OCI-LY3 (cell line): ENCODE results near the gene NAGPA.

Experiments
- H2AFZ ChIP-seq: fragments of 200-600, 300-600 bp; shearing (Covaris generic); 2 replicates; pipeline ENCODE4 v1.6.0; 2014; ENCODE audit warnings: antibody characterized with exemption, low read depth, low read length
- H3K27ac ChIP-seq: fragments of 200-600, 300-600 bp; sonication (generic); 2 replicates; pipeline ENCODE4 v1.5.1; 2014; ENCODE audit warnings: mild to moderate bottlenecking, low read length, moderate library complexity, mixed read lengths
- H3K27me3 ChIP-seq: fragments of 200-600, 300-600 bp; sonication (generic); 2 replicates; pipeline ENCODE4 v1.6.1; 2014; ENCODE audit warnings: low read depth, low read length, mixed read lengths
- H3K36me3 ChIP-seq: fragments of 200-600, 300-600 bp; sonication (generic); replicated peaks from 2 replicates; pipeline ENCODE3; 2014; ENCODE audit warnings: low read depth, low read length, mixed read lengths
- H3K4me1 ChIP-seq: fragments of 300-600, 200-600 bp; sonication (generic); 2 replicates; pipeline ENCODE4 v1.6.1; 2014; ENCODE audit warnings: low read length, mixed read lengths
- H3K4me2 ChIP-seq: fragments of 200-600, 300-600 bp; sonication (generic); 2 replicates; pipeline ENCODE4 v1.6.1; 2014; ENCODE audit warnings: low read length, mixed read lengths
- H3K4me3 ChIP-seq: fragments of 300-600, 200-600 bp; sonication (generic); 2 replicates; pipeline ENCODE4 v1.5.1; 2014; ENCODE audit warnings: antibody characterized with exemption, mild to moderate bottlenecking, low read length, moderate library complexity
- H3K79me2 ChIP-seq: fragments of 300-600, 200-600 bp; shearing (Covaris generic); 2 replicates; pipeline ENCODE4 v1.6.1; 2014; ENCODE audit warnings: mild to moderate bottlenecking, low read length, mixed read lengths
- H3K9ac ChIP-seq: fragments of 300-600, 200-600 bp; shearing (Covaris generic); 2 replicates; pipeline ENCODE4 v1.6.0; 2014; ENCODE audit warnings: mild to moderate bottlenecking, low read length, moderate library complexity
- H3K9me3 ChIP-seq: fragments of 200-600, 300-600 bp; shearing (Covaris generic); 2 replicates; pipeline ENCODE4 v1.6.1; 2014; ENCODE audit warnings: low read length, mixed read lengths; ENCODE audit not compliant: insufficient read depth
- H4K20me1 ChIP-seq: fragments of 200-600, 300-600 bp; sonication (generic); 2 replicates; pipeline ENCODE4 v1.6.1; 2016; ENCODE audit warnings: low read length, mixed read lengths; ENCODE audit not compliant: insufficient read depth
- EZH2phosphoT487 ChIP-seq: fragments of 200-600 bp; shearing (Covaris generic); IDR thresholded peaks from 2 replicates; pipeline ENCODE4 v1.6.1; 2018; ENCODE audit warnings: antibody characterized with exemption, mixed run types, low read depth
- TF ChIP-seq, protein P1 (sequence below): fragments of 200-600, 300-600 bp; sonication (generic); IDR thresholded peaks from 2 replicates; pipeline ENCODE4 v1.5.1; 2014; ENCODE audit warnings: antibody characterized with exemption, low read length, low read depth

The NAGPA gene

GRCh38 chr16:5000573-5001001 lies 33.1 kb downstream of the NAGPA start:
- Histone ChIP-seq H3K27ac (no peak overlapping the region), H3K79me2 (no peaks in the 10 kb centered on the region), H3K36me3 (no peaks in the 10 kb centered on the region), H3K4me2 (no peak overlapping the region), H3K9ac (no peak overlapping the region), H4K20me1 (no peaks in the 10 kb centered on the region), H3K27me3 (0 out of 2 replicates have a peak, but pooled peaks cover 19% of the 10 kb centered on the region), H3K4me3 (no peak overlapping the region), H3K9me3 (no peaks in the 10 kb centered on the region), H2AFZ (no peak overlapping the region), H3K4me1 (no peaks in the 10 kb centered on the region)
- TF ChIP-seq, protein P1, sequence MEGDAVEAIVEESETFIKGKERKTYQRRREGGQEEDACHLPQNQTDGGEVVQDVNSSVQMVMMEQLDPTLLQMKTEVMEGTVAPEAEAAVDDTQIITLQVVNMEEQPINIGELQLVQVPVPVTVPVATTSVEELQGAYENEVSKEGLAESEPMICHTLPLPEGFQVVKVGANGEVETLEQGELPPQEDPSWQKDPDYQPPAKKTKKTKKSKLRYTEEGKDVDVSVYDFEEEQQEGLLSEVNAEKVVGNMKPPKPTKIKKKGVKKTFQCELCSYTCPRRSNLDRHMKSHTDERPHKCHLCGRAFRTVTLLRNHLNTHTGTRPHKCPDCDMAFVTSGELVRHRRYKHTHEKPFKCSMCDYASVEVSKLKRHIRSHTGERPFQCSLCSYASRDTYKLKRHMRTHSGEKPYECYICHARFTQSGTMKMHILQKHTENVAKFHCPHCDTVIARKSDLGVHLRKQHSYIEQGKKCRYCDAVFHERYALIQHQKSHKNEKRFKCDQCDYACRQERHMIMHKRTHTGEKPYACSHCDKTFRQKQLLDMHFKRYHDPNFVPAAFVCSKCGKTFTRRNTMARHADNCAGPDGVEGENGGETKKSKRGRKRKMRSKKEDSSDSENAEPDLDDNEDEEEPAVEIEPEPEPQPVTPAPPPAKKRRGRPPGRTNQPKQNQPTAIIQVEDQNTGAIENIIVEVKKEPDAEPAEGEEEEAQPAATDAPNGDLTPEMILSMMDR, result no peak
- TF ChIP-seq EZH2phosphoT487, result no peak

GRCh38 chr16:4994719-4995434 lies 38.9 kb downstream of the NAGPA start:
- Histone ChIP-seq H4K20me1 (no peaks in the 10 kb centered on the region), H3K4me2 (no peak overlapping the region), H3K36me3 (no peaks in the 10 kb centered on the region), H3K27me3 (0 out of 2 replicates have a peak, but pooled peaks cover 4% of the 10 kb centered on the region), H3K4me1 (no peaks in the 10 kb centered on the region), H3K27ac (no peak overlapping the region), H3K79me2 (no peaks in the 10 kb centered on the region), H3K9me3 (no peaks in the 10 kb centered on the region), H3K9ac (no peak overlapping the region), H2AFZ (no peak overlapping the region), H3K4me3 (no peak overlapping the region)
- TF ChIP-seq, protein P1, result no peak
- no peak for TF ChIP-seq EZH2phosphoT487

DNA sequence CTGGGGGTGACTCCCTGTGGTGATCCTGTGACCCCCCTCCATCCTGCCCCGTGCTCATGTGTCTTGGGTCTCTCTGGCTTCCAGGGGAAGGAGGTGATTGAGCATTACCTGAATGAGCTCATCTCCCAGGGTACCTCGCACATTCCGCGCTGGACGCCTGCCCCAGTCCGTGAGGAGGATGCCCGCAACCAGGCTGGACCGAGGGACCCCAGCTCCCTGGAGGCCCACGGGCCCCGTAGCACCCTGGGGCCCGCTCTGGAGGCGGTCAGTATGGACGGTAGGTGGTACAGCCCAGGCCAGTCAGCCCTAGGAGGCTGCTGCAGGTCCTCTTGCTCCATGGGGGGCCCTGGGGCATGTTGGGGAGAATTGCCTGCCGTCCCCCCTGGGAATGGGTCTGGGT lies 42.0 kb downstream of the NAGPA start:
- Histone ChIP-seq H3K36me3 (no peaks in the 10 kb centered on the region), H3K9me3 (no peaks in the 10 kb centered on the region), H2AFZ (no peak overlapping the region), H4K20me1 (no peaks in the 10 kb centered on the region), H3K4me1 (no peaks in the 10 kb centered on the region; the same call in 1 of the 2 replicates), H3K79me2 (no peaks in the 10 kb centered on the region), H3K27ac (no peak overlapping the region), H3K27me3 (no peaks in the 10 kb centered on the region), H3K4me2 (no peak overlapping the region), H3K9ac (no peak overlapping the region), H3K4me3 (no peak overlapping the region)
- TF ChIP-seq, protein P1, result no peak
- no peak for TF ChIP-seq EZH2phosphoT487

DNA sequence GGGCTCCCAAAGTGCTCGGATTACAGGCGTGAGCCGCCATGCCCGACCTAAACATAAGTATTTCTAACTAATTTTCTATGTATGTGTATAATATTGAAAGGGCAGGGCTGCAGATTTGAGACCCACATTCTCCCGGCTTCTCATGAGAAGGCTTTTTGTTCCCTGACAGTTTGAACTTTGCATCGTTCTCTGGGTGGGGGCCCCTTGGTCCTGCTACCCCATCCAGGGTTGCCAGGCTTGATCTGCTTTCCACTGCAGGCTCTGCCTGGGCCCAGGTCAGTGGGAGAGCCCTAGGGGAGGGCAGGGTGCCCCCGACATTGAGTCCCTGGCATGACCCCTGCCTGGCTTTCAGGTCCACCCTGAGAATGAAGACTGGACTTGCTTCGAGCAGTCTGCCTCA lies 43.3 kb downstream of the NAGPA start:
- no peak overlapping the region for H3K4me3 ChIP-seq
- H3K27ac ChIP-seq, result no peak overlapping the region
- H3K4me2 ChIP-seq, result no peak overlapping the region
- no peaks in the 10 kb centered on the region for H4K20me1 ChIP-seq
- no peak overlapping the region for H3K9ac ChIP-seq
- H3K4me1 ChIP-seq, result peaks cover 8% of the 10 kb centered on the region
- TF ChIP-seq EZH2phosphoT487, result no peak
- TF ChIP-seq, protein P1, result no peak
- no peaks in the 10 kb centered on the region for H3K36me3 ChIP-seq
- H3K27me3 ChIP-seq, result no peaks in the 10 kb centered on the region
- H3K9me3 ChIP-seq, result no peaks in the 10 kb centered on the region
- H3K79me2 ChIP-seq, result no peaks in the 10 kb centered on the region
- H2AFZ ChIP-seq, result no peak overlapping the region
